ENCODE results near the gene ZFPL1.

ZFPL1 gene

GRCh38 chr11:65067446-65067845 is 16.6 kb upstream of the ZFPL1 start:
- H3K27me3 Mint-ChIP-seq = peaks cover 8% of the 10 kb centered on the region
- intact Hi-C loops (cut with micrococcal nuclease) = no loop called here
- no peaks in the 10 kb centered on the region for H3K36me3 Mint-ChIP-seq (ENCODE audit: low read depth)
- no peak overlapping the region for H3K4me3 Mint-ChIP-seq
- no peak overlapping the region for H3K27ac Mint-ChIP-seq
- H3K4me1 Mint-ChIP-seq (ENCODE audit: low read depth) = peaks cover 28% of the 10 kb centered on the region
- no peaks in the 10 kb centered on the region for H3K9me3 Mint-ChIP-seq

- H3K4me3 Mint-ChIP-seq = no peak overlapping the region
- intact Hi-C loops (cut with micrococcal nuclease) = no loop called here
- no peak overlapping the region for H3K27ac Mint-ChIP-seq
- H3K9me3 Mint-ChIP-seq = no peaks in the 10 kb centered on the region
- peaks cover 16% of the 10 kb centered on the region for H3K4me1 Mint-ChIP-seq (ENCODE audit: low read depth)
- H3K36me3 Mint-ChIP-seq (ENCODE audit: low read depth) = no peaks in the 10 kb centered on the region
- no peaks in the 10 kb centered on the region for H3K27me3 Mint-ChIP-seq
These were observed 14.8 kb upstream of the ZFPL1 start for GRCh38 chr11:65069217-65069616.

GRCh38 chr11:65071907-65072630 is 12.0 kb upstream of the ZFPL1 start:
- H3K36me3 Mint-ChIP-seq (ENCODE audit: low read depth) = no peaks in the 10 kb centered on the region
- peak overlapping the region; percentile 32 for H3K27ac Mint-ChIP-seq
- intact Hi-C loops (cut with micrococcal nuclease) = no loop called here
- H3K4me1 Mint-ChIP-seq (ENCODE audit: low read depth) = peaks cover 4% of the 10 kb centered on the region
- no peaks in the 10 kb centered on the region for H3K9me3 Mint-ChIP-seq
- H3K4me3 Mint-ChIP-seq = no peak overlapping the region
- H3K27me3 Mint-ChIP-seq = no peaks in the 10 kb centered on the region

- intact Hi-C loops (cut with micrococcal nuclease) = no loop called here
- Mint-ChIP-seq H3K36me3 (ENCODE audit: low read depth) (no peaks in the 10 kb centered on the region), H3K9me3 (no peaks in the 10 kb centered on the region), H3K27me3 (no peaks in the 10 kb centered on the region), H3K4me1 (ENCODE audit: low read depth) (peaks cover 4% of the 10 kb centered on the region), H3K4me3 (no peak overlapping the region), H3K27ac (peak overlapping the region; percentile 32)
These were observed 11.4 kb upstream of the ZFPL1 start for GRCh38 chr11:65072631-65072966.

- Mint-ChIP-seq H3K4me3 (no peak overlapping the region), H3K36me3 (ENCODE audit: low read depth) (no peaks in the 10 kb centered on the region), H3K9me3 (no peaks in the 10 kb centered on the region), H3K27ac (no peak overlapping the region), H3K4me1 (ENCODE audit: low read depth) (peaks cover 27% of the 10 kb centered on the region), H3K27me3 (no peaks in the 10 kb centered on the region)
- intact Hi-C loops (cut with micrococcal nuclease) = no loop called here
These were observed 6.6 kb upstream of the ZFPL1 start for GRCh38 chr11:65077451-65077850.

- Mint-ChIP-seq H3K4me3 (no peak overlapping the region), H3K36me3 (ENCODE audit: low read depth) (no peaks in the 10 kb centered on the region), H3K4me1 (ENCODE audit: low read depth) (peaks cover 31% of the 10 kb centered on the region), H3K27me3 (no peaks in the 10 kb centered on the region), H3K9me3 (no peaks in the 10 kb centered on the region), H3K27ac (no peak overlapping the region)
- intact Hi-C loops (cut with micrococcal nuclease) = no loop called here
These were observed 5.9 kb upstream of the ZFPL1 start for GRCh38 chr11:65078151-65078550.

GRCh38 chr11:65078786-65079342 is 5.2 kb upstream of the ZFPL1 start:
- peaks cover 38% of the 10 kb centered on the region for H3K4me1 Mint-ChIP-seq (ENCODE audit: low read depth)
- intact Hi-C loops (cut with micrococcal nuclease) = no loop called here
- H3K27me3 Mint-ChIP-seq = no peaks in the 10 kb centered on the region
- no peaks in the 10 kb centered on the region for H3K9me3 Mint-ChIP-seq
- H3K36me3 Mint-ChIP-seq (ENCODE audit: low read depth) = peaks cover 4% of the 10 kb centered on the region
- H3K27ac Mint-ChIP-seq = no peak overlapping the region
- no peak overlapping the region for H3K4me3 Mint-ChIP-seq

GRCh38 chr11:65083134-65083833 is 738 bp upstream of the ZFPL1 start:
- no peaks in the 10 kb centered on the region for H3K27me3 Mint-ChIP-seq
- peak overlapping the region; percentile 95 for H3K27ac Mint-ChIP-seq
- peaks cover 45% of the 10 kb centered on the region for H3K36me3 Mint-ChIP-seq (ENCODE audit: low read depth)
- H3K4me1 Mint-ChIP-seq (ENCODE audit: low read depth) = peaks cover 54% of the 10 kb centered on the region
- intact Hi-C loops (cut with micrococcal nuclease) = loop anchor here (5.0 kb wide), 2 partner anchors 41 to 71 kb away; partner anchors contain the start of genes ARL2 and SAC3D1
- H3K4me3 Mint-ChIP-seq = peak overlapping the region; percentile 97
- H3K9me3 Mint-ChIP-seq = no peaks in the 10 kb centered on the region

GRCh38 chr11:65084598-65085375 is 765 bp downstream of the ZFPL1 start:
- Mint-ChIP-seq H3K9me3 (no peaks in the 10 kb centered on the region), H3K27me3 (no peaks in the 10 kb centered on the region), H3K4me1 (ENCODE audit: low read depth) (peaks cover 50% of the 10 kb centered on the region), H3K36me3 (ENCODE audit: low read depth) (peaks cover 60% of the 10 kb centered on the region), H3K4me3 (peak overlapping the region; percentile 97), H3K27ac (peak overlapping the region; percentile 95)
- intact Hi-C loops (cut with micrococcal nuclease) = loop anchor here (1.0 to 5.0 kb wide), 4 partner anchors 12 to 72 kb away; partner anchors contain the start of genes ARL2, SAC3D1, SNX15 and VPS51

- H3K4me1 Mint-ChIP-seq (ENCODE audit: low read depth) = peaks cover 46% of the 10 kb centered on the region
- H3K36me3 Mint-ChIP-seq (ENCODE audit: low read depth) = peaks cover 67% of the 10 kb centered on the region
- no peaks in the 10 kb centered on the region for H3K9me3 Mint-ChIP-seq
- H3K27ac Mint-ChIP-seq = peak overlapping the region; percentile 95
- peak overlapping the region; percentile 97 for H3K4me3 Mint-ChIP-seq
- no peaks in the 10 kb centered on the region for H3K27me3 Mint-ChIP-seq
- intact Hi-C loops (cut with micrococcal nuclease) = no loop called here
These were observed 1.4 kb downstream of the ZFPL1 start for GRCh38 chr11:65085446-65085845.

- H3K4me3 Mint-ChIP-seq = no peak overlapping the region
- intact Hi-C loops (cut with micrococcal nuclease) = no loop called here
These were observed 2.8 kb downstream of the ZFPL1 start for GRCh38 chr11:65086809-65087208.

GRCh38 chr11:65087216-65087615 is 3.2 kb downstream of the ZFPL1 start:
- Mint-ChIP-seq H3K27ac (no peak overlapping the region), H3K36me3 (ENCODE audit: low read depth) (peaks cover 71% of the 10 kb centered on the region)
- intact Hi-C loops (cut with micrococcal nuclease) = no loop called here

More at GRCh38 chr11:65086809-65087208, 2.8 kb downstream of the ZFPL1 start:
- Mint-ChIP-seq H3K27me3 (no peaks in the 10 kb centered on the region), H3K4me1 (ENCODE audit: low read depth) (peaks cover 33% of the 10 kb centered on the region), H3K9me3 (no peaks in the 10 kb centered on the region), H3K27ac (no peak overlapping the region), H3K36me3 (ENCODE audit: low read depth) (peaks cover 71% of the 10 kb centered on the region)

GRCh38 chr11:65087827-65088226 is 3.8 kb downstream of the ZFPL1 start:
- no peak overlapping the region for H3K4me3 Mint-ChIP-seq
- no peaks in the 10 kb centered on the region for H3K9me3 Mint-ChIP-seq
- peaks cover 71% of the 10 kb centered on the region for H3K36me3 Mint-ChIP-seq (ENCODE audit: low read depth)
- intact Hi-C loops (cut with micrococcal nuclease) = no loop called here
- peaks cover 32% of the 10 kb centered on the region for H3K4me1 Mint-ChIP-seq (ENCODE audit: low read depth)
- no peak overlapping the region for H3K27ac Mint-ChIP-seq
- no peaks in the 10 kb centered on the region for H3K27me3 Mint-ChIP-seq

More at GRCh38 chr11:65087216-65087615, 3.2 kb downstream of the ZFPL1 start:
- Mint-ChIP-seq H3K4me3 (no peak overlapping the region), H3K9me3 (no peaks in the 10 kb centered on the region), H3K27me3 (no peaks in the 10 kb centered on the region), H3K4me1 (ENCODE audit: low read depth) (peaks cover 33% of the 10 kb centered on the region)

- H3K9me3 Mint-ChIP-seq = no peaks in the 10 kb centered on the region
- peaks cover 60% of the 10 kb centered on the region for H3K36me3 Mint-ChIP-seq (ENCODE audit: low read depth)
- H3K4me3 Mint-ChIP-seq = no peak overlapping the region
- peaks cover 16% of the 10 kb centered on the region for H3K4me1 Mint-ChIP-seq (ENCODE audit: low read depth)
- no peak overlapping the region for H3K27ac Mint-ChIP-seq
- H3K27me3 Mint-ChIP-seq = no peaks in the 10 kb centered on the region
- intact Hi-C loops (cut with micrococcal nuclease) = no loop called here
These were observed 5.6 kb downstream of the ZFPL1 start for GRCh38 chr11:65089621-65090020.

Data from dendritic cell treated with granulocyte-macrophage colony-stimulating factor and Interleukin-4, amounts not matched to agents 40 ng/mL and 50 ng/mL, for 4 days (primary cell).